CD4-positive, alpha-beta T cell treated with Interleukin-4 for 4 hours (primary cell): ENCODE results near the gene OSBPL9.
"Not testable (repeated sequence)": the region's sequence is repeated elsewhere in the genome, so short reads cannot be mapped to it uniquely, and the experiment has no call there.

Source experiments
- DNase-seq: peaks from one replicate; pipeline ENCODE4 v3.0.0-alpha.2; 2020

The OSBPL9 gene

GRCh38 chr1:51610104-51610503, 6.8 kb upstream of the OSBPL9 start:
- not testable (repeated sequence) for DNase-seq

- no peak for DNase-seq
Measured at GRCh38 chr1:51610637-51611036, 6.3 kb upstream of the OSBPL9 start.

GRCh38 chr1:51612447-51612961, 4.4 kb upstream of the OSBPL9 start:
- DNase-seq = no peak

- no peak for DNase-seq
Measured at GRCh38 chr1:51615780-51616291, 1.1 kb upstream of the OSBPL9 start.

- no peak for DNase-seq
Measured at GRCh38 chr1:51616490-51616889, 402 bp upstream of the OSBPL9 start.

GRCh38 chr1:51618715-51619114, 1.8 kb downstream of the OSBPL9 start:
- no peak for DNase-seq

- DNase-seq = no peak
Measured at GRCh38 chr1:51620470-51620869, 3.6 kb downstream of the OSBPL9 start.

GRCh38 chr1:51621161-51621560, 4.3 kb downstream of the OSBPL9 start:
- no peak for DNase-seq

GRCh38 chr1:51621841-51622454, 5.1 kb downstream of the OSBPL9 start:
- no peak for DNase-seq

- DNase-seq = peak; percentile 11
Measured at GRCh38 chr1:51622455-51622913, 5.6 kb downstream of the OSBPL9 start.

GRCh38 chr1:51623025-51623424, 6.1 kb downstream of the OSBPL9 start:
- no peak for DNase-seq

- no peak for DNase-seq
Measured at GRCh38 chr1:51623450-51623849, 6.6 kb downstream of the OSBPL9 start.

GRCh38 chr1:51624855-51625254, 8.0 kb downstream of the OSBPL9 start:
- DNase-seq = no peak

GRCh38 chr1:51627672-51628071, 10.8 kb downstream of the OSBPL9 start:
- DNase-seq = no peak

GRCh38 chr1:51628715-51629590, 12.1 kb downstream of the OSBPL9 start:
- no peak for DNase-seq

GRCh38 chr1:51629918-51630317, 13.0 kb downstream of the OSBPL9 start:
- DNase-seq = no peak

GRCh38 chr1:51630393-51630792, 13.5 kb downstream of the OSBPL9 start:
- no peak for DNase-seq

GRCh38 chr1:51630922-51631321, 14.0 kb downstream of the OSBPL9 start:
- no peak for DNase-seq

GRCh38 chr1:51631747-51632146, 14.9 kb downstream of the OSBPL9 start:
- DNase-seq = no peak

- DNase-seq = no peak
Measured at GRCh38 chr1:51634618-51635017, 17.7 kb downstream of the OSBPL9 start.

GRCh38 chr1:51635615-51636014, 18.7 kb downstream of the OSBPL9 start:
- DNase-seq = no peak

- DNase-seq = no peak
Measured at GRCh38 chr1:51636191-51636590, 19.3 kb downstream of the OSBPL9 start.

GRCh38 chr1:51636764-51637522, 20.1 kb downstream of the OSBPL9 start:
- no peak for DNase-seq
